Measurements from ENCODE around the gene EFL1. TPM values are rescaled to one million over a fixed set of nuclear protein-coding genes. Genes with fewer than 3 reads are reported as not detected.

Gene EFL1
- total and polyA plus RNA-seq, 8 donors, result 2.3 to 9.7 (median 7.3) TPM

DNA sequence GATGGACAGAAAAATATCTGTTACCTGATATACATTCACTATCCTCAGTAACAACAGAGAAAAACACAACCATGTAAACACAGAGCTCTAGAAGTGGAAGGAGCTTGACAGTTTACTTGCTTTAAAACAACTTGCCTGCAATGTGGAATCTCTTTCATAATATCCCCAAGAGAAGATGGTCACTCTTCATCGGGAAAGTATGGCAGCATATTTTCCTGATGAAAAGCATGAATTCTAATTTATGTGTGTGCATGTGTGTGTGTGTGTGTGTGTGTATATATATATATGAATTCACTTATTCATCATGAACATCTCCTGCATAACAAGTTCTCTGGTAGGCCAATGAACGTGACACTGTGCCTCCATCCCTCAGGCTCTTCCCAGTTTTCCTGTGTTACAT, 81.2 kb downstream of the EFL1 start:
- Histone ChIP-seq H3K4me3 (no peak overlapping the region), H3K27ac (no peak overlapping the region), H3K36me3 (no peaks in the 10 kb centered on the region), H3K27me3 (no peaks in the 10 kb centered on the region), H3K4me1 (no peaks in the 10 kb centered on the region), H3K9me3 (no peaks in the 10 kb centered on the region)
- ATAC-seq (no peak), FAIRE-seq (no peak), DNase-seq (no peak)
- intact Hi-C loops (cut with DNase I), result no loop called here
- TF ChIP-seq, protein P1, sequence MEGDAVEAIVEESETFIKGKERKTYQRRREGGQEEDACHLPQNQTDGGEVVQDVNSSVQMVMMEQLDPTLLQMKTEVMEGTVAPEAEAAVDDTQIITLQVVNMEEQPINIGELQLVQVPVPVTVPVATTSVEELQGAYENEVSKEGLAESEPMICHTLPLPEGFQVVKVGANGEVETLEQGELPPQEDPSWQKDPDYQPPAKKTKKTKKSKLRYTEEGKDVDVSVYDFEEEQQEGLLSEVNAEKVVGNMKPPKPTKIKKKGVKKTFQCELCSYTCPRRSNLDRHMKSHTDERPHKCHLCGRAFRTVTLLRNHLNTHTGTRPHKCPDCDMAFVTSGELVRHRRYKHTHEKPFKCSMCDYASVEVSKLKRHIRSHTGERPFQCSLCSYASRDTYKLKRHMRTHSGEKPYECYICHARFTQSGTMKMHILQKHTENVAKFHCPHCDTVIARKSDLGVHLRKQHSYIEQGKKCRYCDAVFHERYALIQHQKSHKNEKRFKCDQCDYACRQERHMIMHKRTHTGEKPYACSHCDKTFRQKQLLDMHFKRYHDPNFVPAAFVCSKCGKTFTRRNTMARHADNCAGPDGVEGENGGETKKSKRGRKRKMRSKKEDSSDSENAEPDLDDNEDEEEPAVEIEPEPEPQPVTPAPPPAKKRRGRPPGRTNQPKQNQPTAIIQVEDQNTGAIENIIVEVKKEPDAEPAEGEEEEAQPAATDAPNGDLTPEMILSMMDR (IDR thresholded peaks at IDR 0.05), result no peak
- 97 to 98% methylated on average over 2 of the region's 2 CpGs for WGBS, 2 donors

DNA sequence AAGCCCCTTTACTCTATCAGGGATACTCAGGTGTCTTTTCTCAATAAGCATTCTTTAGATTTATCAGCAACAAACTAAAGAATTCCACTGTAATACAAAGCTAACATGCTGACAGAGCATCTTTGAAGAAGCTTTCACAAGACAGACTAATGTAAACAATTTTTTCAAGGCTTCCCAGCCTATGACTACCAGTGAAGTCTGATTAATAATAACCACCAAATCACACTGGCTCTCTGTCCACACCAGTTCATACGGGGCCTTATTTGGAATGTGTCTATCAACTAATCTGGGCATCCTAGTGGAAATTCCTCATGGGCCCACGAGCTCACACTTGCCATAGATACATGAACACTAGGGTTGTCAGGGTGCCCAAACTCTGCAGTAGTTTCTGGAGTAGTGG, 84.5 kb downstream of the EFL1 start:
- H3K9me3 ChIP-seq, result no peaks in the 10 kb centered on the region
- TF ChIP-seq, protein P1 (IDR thresholded peaks at IDR 0.05), result no peak
- H3K27me3 ChIP-seq, result no peaks in the 10 kb centered on the region
- WGBS, 2 donors, result 63% methylated on average over 2 of the region's 2 CpGs
- intact Hi-C loops (cut with DNase I), result no loop called here
- FAIRE-seq (no peak), DNase-seq (no peak), ATAC-seq (peak in 1 of 4 donors; percentile 20)
- H3K36me3 ChIP-seq, result no peaks in the 10 kb centered on the region
- H3K27ac ChIP-seq, result no peak overlapping the region
- H3K4me3 ChIP-seq, result no peak overlapping the region
- H3K4me1 ChIP-seq, result no peaks in the 10 kb centered on the region

DNA sequence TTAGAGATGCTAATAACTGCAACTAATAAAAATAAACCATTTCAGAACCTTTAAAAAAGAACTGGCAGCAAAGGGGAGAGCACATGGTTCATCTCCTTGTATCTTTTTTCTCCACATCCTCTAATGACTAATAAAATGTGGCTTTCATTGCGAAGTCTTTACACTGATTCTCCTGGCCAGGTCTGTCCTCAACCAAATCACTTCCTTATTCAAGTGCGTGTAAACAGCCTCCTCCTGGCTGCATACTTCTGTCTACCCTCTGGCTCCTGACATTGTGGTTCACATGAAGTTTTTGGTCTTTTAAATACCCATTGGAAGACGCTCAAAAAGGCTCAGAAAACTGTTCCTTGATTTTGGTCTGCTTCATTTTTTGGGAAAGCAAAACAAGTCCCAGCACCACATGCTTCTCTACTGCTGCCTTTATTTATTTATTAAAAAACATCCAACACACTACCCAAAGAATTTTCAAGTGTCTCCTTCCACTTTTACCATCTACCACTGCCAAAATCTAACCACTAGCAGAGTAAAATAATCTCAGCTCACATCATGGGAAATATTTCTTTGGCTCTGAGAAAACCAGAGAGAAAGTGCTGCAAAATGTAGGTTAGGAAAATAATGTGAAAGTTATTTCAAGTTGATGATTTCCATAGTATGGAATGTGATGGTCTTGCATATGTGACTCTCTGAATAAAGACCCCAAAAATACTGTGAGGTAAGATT, 85.1 kb downstream of the EFL1 start:
- Histone ChIP-seq H3K27ac (no peak overlapping the region), H3K4me3 (no peak overlapping the region), H3K27me3 (no peaks in the 10 kb centered on the region), H3K36me3 (no peaks in the 10 kb centered on the region), H3K9me3 (no peaks in the 10 kb centered on the region), H3K4me1 (no peaks in the 10 kb centered on the region)
- WGBS, 2 donors, result 84 to 94% methylated on average over 3 of the region's 3 CpGs
- intact Hi-C loops (cut with DNase I), result no loop called here
- FAIRE-seq (no peak), ATAC-seq (peak in 2 of 4 donors; percentile 43 to 70), DNase-seq (no peak)
- TF ChIP-seq, protein P1 (IDR thresholded peaks at IDR 0.05), result no peak

DNA sequence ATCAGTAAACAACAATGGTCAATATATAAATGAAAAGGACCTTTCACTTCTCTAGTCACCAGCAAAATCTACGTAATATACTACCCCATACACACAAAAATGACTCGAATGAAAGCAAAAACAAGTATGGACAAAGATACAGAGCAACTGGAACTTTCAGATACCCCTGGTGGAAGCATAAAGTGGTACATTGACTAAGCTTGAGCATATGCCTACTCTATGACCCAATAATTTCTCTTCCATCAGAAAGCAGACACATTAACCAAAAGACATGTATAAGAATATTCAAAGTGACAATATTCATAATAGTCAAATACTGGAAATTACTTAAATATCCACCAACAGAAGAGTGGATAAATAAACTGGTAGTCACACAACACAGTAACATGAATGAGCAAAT, 86.0 kb downstream of the EFL1 start:
- Histone ChIP-seq H3K4me3 (no peak overlapping the region), H3K9me3 (no peaks in the 10 kb centered on the region), H3K27me3 (no peaks in the 10 kb centered on the region), H3K36me3 (no peaks in the 10 kb centered on the region), H3K27ac (no peak overlapping the region), H3K4me1 (no peaks in the 10 kb centered on the region)
- intact Hi-C loops (cut with DNase I), result no loop called here
- TF ChIP-seq, protein P1 (IDR thresholded peaks at IDR 0.05), result no peak
- DNase-seq, result no peak
- FAIRE-seq, result no peak
- 92 to 95% methylated on average over 2 of the region's 2 CpGs for WGBS, 2 donors
- no peak for ATAC-seq

DNA sequence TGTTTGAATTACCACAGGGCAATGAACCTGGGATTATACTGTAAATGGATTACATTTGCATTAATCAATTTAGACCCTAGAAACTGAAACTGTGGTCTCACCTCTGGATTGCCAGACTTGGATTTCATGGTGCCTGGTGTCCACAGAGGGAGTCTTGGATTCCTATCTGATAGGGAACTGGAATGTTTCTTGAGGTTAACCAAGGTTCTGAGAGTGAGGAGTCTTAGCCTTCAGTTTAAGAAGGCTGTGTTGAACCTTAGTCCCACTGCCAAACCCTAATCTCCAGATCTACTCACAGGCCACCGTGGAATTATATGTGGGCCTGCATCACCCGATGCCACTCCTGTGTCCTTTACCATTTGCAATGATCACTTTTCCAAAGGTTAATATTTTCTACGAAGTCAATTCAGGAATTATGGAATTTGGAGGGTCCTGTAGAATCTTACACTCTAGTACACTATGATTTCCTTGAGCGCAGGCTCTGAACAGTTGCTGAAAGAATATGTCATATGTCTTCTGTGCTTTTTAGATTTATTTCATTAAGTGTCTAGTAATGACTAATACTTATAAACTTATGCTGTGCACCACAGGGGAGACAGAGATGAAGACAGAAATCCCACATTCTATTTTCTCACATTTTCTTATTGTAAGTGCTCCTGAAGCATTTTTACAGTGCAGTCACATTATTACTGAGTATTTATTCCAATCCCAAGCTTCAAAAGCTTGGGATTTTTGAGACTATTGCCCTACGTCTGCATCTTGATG, 87.9 kb downstream of the EFL1 start:
- no peak for ATAC-seq
- intact Hi-C loops (cut with DNase I), result no loop called here
- Histone ChIP-seq H3K4me1 (no peaks in the 10 kb centered on the region), H3K9me3 (no peaks in the 10 kb centered on the region), H3K36me3 (no peaks in the 10 kb centered on the region), H3K27me3 (no peaks in the 10 kb centered on the region), H3K4me3 (no peak overlapping the region), H3K27ac (no peak overlapping the region)
- no peak for FAIRE-seq
- DNase-seq, result no peak
- TF ChIP-seq, protein P1 (IDR thresholded peaks at IDR 0.05), result no peak
- 89 to 94% methylated on average over 5 of the region's 5 CpGs for WGBS, 2 donors
